ENCODE measurements around the gene NFIC.
"Not testable (repeated sequence)": the region's sequence is repeated elsewhere in the genome, so short reads cannot be mapped to it uniquely, and the experiment has no call there.

NFIC gene
- total RNA-seq = 5.3 to 6.5 reads per million in 2 donors

GRCh38 chr19:3365836-3366752, at the start of gene NFIC:
Gene NFIC (plus strand): TSS chr19:3366583. CDS start chr19:3366637, 54 bp downstream.
- peak in 1 of 5 experiments; percentile 39 for DNase-seq

GRCh38 chr19:3316659-3317207, 49.6 kb upstream of the NFIC start:
- no peak for DNase-seq

GRCh38 chr19:3319643-3320353, 46.6 kb upstream of the NFIC start:
- no peak for DNase-seq

- DNase-seq = no peak
Measured at GRCh38 chr19:3320354-3320670, 46.1 kb upstream of the NFIC start.

- DNase-seq = no peak
Measured at GRCh38 chr19:3320853-3321252, 45.5 kb upstream of the NFIC start.

GRCh38 chr19:3321696-3322095, 44.7 kb upstream of the NFIC start:
- DNase-seq = no peak

GRCh38 chr19:3322199-3322978, 44.0 kb upstream of the NFIC start:
- no peak for DNase-seq

GRCh38 chr19:3323026-3323425, 43.4 kb upstream of the NFIC start:
- DNase-seq = no peak

- no peak for DNase-seq
Measured at GRCh38 chr19:3323658-3324057, 42.7 kb upstream of the NFIC start.

GRCh38 chr19:3324405-3324856, 42.0 kb upstream of the NFIC start:
- peak; percentile 27 to 73 (median 57) for DNase-seq

GRCh38 chr19:3325451-3325850, 40.9 kb upstream of the NFIC start:
- DNase-seq = no peak

GRCh38 chr19:3328743-3329142, 37.6 kb upstream of the NFIC start:
- DNase-seq = no peak

GRCh38 chr19:3330047-3330446, 36.3 kb upstream of the NFIC start:
- DNase-seq = no peak

GRCh38 chr19:3332232-3332631, 34.2 kb upstream of the NFIC start:
- DNase-seq = not testable (repeated sequence)

GRCh38 chr19:3333020-3333583, 33.3 kb upstream of the NFIC start:
- no peak for DNase-seq

GRCh38 chr19:3333662-3334061, 32.7 kb upstream of the NFIC start:
- DNase-seq = no peak

GRCh38 chr19:3334749-3335430, 31.5 kb upstream of the NFIC start:
- not testable (repeated sequence) for DNase-seq

- no peak for DNase-seq
Measured at GRCh38 chr19:3335431-3336350, 30.7 kb upstream of the NFIC start.

GRCh38 chr19:3336351-3336679, 30.1 kb upstream of the NFIC start:
- DNase-seq = no peak

GRCh38 chr19:3336680-3337523, 29.5 kb upstream of the NFIC start:
- DNase-seq = no peak
